H1 (cell line): ENCODE data around the gene IL17RD. TPM values are rescaled to one million over a fixed set of nuclear protein-coding genes. Genes with fewer than 3 reads are reported as not detected.

Experiments used
- polyA plus RNA-seq, 7 experiments: library from polyadenylated mRNA; depleted of rRNA in 3 of 7; stranded (reverse) in 5 of 7; unstranded in 2 of 7; fragments of >200 nt in 5 of 7; fragments of 200-250 nt in 2 of 7; gene quantifications; 1 replicate in 5 of 7; 2 replicates in 1 of 7; 4 replicates in 1 of 7; pipeline versions ENCODE4 v1.2.1 to v1.2.3, GENCODE V29; 2011 to 2013; ENCODE audit warnings: missing spikeins in 2 of 7, mixed read lengths in 2 of 7
- total RNA-seq: library from RNA; stranded (reverse); fragmentation: NEBNext Ultra II Directional; extraction: Animal tissue kit (Norgen Biotek cat#: 25700); gene quantifications from 2 replicates; pipeline ENCODE4 v1.2.1, GENCODE V29; 2021
- TF ChIP-seq, protein P1 (sequence below): fragments of 300-600 bp; sonication (generic); IDR thresholded peaks from 2 replicates; pipeline ENCODE4 v1.7.1; 2012; ENCODE audit warnings: low read length, moderate library complexity, mild to moderate bottlenecking, inconsistent platforms; ENCODE audit not compliant: insufficient replicate concordance

IL17RD gene
- total and polyA plus RNA-seq, 2 of the 8 experiments (the other 6 are each of a cell fraction or from before 2014, with no cell fraction given) = 10.9 to 48.9 TPM

DNA sequence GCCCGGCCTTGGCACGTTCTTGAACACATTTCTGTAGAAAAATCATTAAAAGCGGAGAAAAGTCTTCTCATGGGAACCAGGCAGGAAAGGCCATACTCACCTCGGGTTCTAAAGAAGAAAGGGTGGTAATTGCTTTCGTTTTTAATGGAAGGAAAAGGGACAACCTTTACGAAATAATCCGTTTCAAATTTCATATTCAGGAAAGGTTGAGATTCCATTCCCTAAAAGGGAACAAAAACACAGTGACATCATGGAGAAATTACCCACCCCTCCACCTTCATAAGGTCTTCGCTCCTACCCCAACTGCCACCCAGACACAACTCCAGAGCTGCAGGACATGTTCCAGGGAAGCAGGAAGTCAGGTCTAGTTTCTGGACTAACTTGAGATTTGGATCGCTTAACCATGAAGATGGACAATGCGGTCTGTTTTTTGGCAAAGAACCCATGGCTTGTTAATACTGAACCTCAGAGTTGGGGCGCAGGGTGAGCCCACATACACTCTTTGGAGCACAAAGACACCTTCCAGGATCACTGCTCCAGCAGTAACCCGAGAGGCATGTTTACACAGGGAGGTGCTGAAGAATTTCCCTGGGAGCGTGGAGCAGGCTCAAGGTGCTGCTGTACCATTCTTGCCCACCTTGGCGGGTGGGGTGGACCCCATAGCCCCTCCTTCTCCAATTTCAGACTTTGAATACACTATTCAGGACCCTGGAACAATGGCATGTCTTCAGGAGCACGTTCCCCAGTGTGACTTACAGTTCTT is 55.5 kb downstream of the IL17RD start (continued):
- TF ChIP-seq, protein P1, sequence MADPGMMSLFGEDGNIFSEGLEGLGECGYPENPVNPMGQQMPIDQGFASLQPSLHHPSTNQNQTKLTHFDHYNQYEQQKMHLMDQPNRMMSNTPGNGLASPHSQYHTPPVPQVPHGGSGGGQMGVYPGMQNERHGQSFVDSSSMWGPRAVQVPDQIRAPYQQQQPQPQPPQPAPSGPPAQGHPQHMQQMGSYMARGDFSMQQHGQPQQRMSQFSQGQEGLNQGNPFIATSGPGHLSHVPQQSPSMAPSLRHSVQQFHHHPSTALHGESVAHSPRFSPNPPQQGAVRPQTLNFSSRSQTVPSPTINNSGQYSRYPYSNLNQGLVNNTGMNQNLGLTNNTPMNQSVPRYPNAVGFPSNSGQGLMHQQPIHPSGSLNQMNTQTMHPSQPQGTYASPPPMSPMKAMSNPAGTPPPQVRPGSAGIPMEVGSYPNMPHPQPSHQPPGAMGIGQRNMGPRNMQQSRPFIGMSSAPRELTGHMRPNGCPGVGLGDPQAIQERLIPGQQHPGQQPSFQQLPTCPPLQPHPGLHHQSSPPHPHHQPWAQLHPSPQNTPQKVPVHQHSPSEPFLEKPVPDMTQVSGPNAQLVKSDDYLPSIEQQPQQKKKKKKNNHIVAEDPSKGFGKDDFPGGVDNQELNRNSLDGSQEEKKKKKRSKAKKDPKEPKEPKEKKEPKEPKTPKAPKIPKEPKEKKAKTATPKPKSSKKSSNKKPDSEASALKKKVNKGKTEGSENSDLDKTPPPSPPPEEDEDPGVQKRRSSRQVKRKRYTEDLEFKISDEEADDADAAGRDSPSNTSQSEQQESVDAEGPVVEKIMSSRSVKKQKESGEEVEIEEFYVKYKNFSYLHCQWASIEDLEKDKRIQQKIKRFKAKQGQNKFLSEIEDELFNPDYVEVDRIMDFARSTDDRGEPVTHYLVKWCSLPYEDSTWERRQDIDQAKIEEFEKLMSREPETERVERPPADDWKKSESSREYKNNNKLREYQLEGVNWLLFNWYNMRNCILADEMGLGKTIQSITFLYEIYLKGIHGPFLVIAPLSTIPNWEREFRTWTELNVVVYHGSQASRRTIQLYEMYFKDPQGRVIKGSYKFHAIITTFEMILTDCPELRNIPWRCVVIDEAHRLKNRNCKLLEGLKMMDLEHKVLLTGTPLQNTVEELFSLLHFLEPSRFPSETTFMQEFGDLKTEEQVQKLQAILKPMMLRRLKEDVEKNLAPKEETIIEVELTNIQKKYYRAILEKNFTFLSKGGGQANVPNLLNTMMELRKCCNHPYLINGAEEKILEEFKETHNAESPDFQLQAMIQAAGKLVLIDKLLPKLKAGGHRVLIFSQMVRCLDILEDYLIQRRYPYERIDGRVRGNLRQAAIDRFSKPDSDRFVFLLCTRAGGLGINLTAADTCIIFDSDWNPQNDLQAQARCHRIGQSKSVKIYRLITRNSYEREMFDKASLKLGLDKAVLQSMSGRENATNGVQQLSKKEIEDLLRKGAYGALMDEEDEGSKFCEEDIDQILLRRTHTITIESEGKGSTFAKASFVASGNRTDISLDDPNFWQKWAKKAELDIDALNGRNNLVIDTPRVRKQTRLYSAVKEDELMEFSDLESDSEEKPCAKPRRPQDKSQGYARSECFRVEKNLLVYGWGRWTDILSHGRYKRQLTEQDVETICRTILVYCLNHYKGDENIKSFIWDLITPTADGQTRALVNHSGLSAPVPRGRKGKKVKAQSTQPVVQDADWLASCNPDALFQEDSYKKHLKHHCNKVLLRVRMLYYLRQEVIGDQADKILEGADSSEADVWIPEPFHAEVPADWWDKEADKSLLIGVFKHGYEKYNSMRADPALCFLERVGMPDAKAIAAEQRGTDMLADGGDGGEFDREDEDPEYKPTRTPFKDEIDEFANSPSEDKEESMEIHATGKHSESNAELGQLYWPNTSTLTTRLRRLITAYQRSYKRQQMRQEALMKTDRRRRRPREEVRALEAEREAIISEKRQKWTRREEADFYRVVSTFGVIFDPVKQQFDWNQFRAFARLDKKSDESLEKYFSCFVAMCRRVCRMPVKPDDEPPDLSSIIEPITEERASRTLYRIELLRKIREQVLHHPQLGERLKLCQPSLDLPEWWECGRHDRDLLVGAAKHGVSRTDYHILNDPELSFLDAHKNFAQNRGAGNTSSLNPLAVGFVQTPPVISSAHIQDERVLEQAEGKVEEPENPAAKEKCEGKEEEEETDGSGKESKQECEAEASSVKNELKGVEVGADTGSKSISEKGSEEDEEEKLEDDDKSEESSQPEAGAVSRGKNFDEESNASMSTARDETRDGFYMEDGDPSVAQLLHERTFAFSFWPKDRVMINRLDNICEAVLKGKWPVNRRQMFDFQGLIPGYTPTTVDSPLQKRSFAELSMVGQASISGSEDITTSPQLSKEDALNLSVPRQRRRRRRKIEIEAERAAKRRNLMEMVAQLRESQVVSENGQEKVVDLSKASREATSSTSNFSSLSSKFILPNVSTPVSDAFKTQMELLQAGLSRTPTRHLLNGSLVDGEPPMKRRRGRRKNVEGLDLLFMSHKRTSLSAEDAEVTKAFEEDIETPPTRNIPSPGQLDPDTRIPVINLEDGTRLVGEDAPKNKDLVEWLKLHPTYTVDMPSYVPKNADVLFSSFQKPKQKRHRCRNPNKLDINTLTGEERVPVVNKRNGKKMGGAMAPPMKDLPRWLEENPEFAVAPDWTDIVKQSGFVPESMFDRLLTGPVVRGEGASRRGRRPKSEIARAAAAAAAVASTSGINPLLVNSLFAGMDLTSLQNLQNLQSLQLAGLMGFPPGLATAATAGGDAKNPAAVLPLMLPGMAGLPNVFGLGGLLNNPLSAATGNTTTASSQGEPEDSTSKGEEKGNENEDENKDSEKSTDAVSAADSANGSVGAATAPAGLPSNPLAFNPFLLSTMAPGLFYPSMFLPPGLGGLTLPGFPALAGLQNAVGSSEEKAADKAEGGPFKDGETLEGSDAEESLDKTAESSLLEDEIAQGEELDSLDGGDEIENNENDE = no peak
